GM12872 (cell line): Measurements from ENCODE around the gene MARCKSL1.

Source experiments
- TF ChIP-seq, protein P1 (sequence below): IDR thresholded peaks from 3 replicates; pipeline ENCODE4 v1.5.1; 2011; ENCODE audit warnings: low read depth, mild to moderate bottlenecking, low read length, moderate library complexity; ENCODE audit not compliant: insufficient read depth

MARCKSL1 gene

DNA sequence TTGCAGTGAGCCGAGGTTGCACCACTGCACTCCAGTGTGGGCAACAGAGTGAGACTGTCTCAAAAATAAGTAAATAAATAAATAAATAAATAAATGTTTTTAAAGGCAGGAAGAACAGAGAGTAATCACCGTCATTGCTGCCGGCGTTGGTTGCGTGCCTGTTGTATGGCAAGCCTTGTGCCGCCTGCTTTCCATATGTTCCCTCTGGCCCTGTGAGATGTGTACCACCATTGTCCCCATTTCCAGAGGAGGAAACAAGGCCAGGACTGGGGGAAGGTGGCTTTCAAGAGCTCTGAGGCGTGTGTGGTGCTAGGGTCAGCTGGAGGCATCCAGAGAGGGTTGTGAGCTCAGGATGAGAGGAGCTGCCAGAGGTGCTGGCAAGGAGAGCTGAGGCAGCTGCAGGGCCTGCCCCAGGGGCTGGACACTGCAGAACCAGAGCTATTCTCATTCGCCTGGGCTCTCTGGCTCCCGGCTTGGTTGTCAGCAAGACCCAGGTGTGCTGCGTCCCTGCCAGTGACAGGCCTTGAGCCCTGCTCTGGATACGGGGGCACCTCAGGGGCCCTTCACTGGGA lies 5.2 kb upstream of the MARCKSL1 start:
- TF ChIP-seq, protein P1, sequence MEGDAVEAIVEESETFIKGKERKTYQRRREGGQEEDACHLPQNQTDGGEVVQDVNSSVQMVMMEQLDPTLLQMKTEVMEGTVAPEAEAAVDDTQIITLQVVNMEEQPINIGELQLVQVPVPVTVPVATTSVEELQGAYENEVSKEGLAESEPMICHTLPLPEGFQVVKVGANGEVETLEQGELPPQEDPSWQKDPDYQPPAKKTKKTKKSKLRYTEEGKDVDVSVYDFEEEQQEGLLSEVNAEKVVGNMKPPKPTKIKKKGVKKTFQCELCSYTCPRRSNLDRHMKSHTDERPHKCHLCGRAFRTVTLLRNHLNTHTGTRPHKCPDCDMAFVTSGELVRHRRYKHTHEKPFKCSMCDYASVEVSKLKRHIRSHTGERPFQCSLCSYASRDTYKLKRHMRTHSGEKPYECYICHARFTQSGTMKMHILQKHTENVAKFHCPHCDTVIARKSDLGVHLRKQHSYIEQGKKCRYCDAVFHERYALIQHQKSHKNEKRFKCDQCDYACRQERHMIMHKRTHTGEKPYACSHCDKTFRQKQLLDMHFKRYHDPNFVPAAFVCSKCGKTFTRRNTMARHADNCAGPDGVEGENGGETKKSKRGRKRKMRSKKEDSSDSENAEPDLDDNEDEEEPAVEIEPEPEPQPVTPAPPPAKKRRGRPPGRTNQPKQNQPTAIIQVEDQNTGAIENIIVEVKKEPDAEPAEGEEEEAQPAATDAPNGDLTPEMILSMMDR = no peak

DNA sequence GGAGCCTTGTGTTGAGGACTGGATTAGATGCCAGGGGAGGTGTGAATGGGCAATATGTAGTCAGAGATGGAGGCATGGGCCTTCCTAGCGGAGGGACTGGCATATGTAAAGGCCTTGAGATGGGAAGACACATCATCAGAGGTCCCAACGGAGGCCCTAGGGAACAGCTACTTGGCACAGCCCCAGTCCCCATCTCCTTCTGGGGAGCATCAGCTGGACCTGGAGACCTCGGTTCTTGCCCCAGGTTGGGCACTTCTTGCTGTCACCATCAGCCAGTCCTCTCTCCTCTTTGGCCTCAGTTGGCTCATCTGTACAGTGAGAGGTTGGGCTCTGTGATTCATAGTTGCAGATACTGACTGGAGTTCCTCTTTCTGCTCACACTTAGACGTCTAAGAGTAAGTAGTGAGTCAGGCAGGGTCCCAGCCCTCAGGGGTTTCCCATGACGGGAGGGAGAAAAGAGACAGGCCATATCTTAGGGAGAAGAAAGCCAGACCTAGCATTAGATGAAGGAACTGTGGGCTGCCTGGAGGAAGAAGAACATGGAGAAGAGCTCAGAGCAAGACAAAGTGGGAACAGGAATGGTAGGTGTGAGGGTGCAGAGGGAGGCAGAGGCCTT lies 3.4 kb upstream of the MARCKSL1 start:
- TF ChIP-seq, protein P1 = no peak

DNA sequence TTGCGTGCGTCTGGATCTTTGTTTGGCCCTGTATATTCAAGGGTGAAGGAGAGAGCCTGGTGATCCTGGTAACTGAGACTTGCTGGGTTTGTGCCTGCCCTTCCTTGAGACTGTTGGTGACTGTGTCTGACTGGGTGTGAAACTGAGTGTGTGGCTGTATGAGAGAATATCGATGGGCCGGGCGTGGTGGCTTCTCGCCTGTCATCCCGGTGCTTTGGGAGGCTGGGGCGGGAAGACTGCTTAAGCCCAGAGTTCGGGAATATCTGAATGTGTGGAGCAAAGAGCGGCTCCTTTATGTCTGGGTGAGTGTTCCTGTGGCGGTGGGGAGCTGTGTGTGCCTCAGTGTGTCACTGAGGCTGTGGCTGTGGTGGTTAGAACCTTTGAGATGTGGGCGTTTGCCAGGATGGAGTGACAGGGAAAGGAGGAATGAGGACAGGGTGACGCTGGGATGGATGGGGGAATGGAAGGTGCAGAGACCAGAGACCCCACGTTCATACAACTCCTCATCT lies 2.7 kb upstream of the MARCKSL1 start:
- TF ChIP-seq, protein P1 = no peak

DNA sequence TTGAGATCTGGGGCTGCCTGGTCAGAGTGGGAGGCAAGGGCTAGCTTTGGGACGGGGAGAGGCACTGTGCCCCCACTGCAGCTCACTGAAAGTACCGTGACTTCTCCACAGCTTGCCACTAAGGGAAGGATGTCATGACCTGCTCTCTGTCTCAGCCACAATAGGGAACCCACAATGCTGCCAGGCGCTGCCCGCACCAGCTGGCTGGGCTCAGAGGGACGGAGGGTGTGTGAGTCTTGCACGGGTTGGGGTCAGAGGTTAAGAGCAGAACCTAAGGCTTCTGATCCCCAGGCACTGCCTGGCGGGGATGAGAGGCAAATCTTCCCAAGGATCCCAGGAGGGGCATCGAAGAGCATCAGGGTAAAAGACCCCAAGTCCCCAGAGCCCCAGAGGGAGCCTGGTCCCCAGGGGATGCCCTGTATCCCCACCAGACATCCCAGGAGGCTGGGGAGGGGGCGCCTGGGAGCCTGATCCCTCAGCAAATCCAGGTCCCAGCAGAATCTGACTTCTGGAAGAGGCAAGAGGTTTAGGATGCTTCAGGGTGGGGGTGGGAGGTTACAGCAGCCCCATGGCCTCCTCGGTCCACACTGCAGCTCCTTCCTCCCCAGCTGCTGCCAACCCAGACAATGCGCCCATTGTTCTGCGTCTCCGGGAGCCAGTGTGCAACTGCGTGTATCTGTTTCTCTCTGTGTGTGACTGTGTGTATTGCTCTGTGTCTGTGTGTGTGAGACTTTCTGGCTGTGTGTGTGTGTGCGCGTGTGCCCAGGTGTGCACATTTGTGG lies 2.0 kb upstream of the MARCKSL1 start:
- TF ChIP-seq, protein P1 = no peak

DNA sequence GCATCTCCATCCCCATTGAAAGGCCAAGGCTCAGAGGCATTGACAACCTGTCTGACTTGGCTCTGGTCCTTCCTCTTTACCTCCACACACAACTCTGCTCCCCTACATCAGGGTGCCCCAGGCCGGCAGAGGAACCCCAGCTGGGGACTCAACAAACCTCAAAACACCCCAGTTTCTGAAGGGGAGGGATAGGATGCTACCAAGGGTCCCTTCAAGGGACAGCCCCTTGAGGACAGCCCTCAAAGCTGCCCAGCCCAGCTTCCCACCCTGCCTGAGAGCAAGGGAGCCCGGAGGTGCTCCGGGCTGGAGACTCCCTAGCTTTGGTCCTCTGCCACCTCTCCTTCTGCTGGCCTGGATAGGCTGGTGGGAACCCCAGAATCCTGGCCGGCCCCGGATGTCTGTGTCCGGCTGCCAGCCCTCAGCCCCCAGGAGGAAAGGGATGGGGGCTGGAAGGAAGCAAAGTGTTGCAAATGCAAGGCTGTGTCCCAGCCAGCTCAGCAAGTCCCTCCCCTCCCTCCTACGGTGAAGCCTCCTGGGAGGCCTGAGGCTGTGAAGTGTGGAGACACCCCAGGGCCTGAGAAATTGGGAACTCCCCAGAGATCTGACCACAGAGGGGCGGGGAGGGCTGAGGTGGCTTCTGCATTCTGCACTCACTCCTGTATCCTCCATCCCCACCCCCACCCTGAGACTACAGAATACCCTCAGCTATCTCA lies 1.1 kb upstream of the MARCKSL1 start:
- TF ChIP-seq, protein P1 = no peak

DNA sequence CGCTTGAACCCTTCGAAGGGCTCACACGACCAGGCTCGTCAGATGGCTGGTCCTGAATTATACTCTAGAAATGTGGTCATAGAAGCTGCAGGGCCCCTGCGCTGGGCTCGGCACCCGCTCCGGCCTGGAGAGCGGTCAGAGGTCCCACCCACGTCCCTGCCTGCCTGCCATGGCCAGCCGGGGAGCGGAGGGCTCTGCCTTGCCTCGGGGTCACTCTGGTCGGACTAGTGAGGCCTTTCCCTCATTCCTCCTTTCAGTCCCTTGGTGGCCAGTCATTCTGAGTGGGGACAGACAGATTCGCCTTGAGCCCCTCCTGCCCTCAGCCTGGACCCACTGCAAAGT lies 529 bp upstream of the MARCKSL1 start:
- TF ChIP-seq, protein P1 = no peak

DNA sequence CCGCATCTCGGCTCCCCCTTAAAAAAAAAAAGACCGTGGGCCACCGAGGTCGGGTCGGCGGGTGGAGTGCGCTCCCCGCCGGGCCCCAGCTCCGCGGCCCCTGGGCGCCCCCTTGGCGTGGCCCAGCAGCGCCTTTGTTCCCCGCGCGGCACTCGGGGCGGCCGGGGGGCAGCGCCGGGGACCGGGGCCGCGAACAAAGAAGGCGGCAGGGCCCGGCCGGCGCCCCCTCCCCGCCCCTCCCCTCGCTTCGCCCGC lies 571 bp downstream of the MARCKSL1 start:
- TF ChIP-seq, protein P1 = no peak
